Amniotic stem cell (primary cell): ENCODE measurements around the gene CCDC191.

Experiments
- DNase-seq: peaks from one replicate; lab custom pipeline; 2025; lab: John Stamatoyannopoulos, UW

CCDC191 gene, protein sequence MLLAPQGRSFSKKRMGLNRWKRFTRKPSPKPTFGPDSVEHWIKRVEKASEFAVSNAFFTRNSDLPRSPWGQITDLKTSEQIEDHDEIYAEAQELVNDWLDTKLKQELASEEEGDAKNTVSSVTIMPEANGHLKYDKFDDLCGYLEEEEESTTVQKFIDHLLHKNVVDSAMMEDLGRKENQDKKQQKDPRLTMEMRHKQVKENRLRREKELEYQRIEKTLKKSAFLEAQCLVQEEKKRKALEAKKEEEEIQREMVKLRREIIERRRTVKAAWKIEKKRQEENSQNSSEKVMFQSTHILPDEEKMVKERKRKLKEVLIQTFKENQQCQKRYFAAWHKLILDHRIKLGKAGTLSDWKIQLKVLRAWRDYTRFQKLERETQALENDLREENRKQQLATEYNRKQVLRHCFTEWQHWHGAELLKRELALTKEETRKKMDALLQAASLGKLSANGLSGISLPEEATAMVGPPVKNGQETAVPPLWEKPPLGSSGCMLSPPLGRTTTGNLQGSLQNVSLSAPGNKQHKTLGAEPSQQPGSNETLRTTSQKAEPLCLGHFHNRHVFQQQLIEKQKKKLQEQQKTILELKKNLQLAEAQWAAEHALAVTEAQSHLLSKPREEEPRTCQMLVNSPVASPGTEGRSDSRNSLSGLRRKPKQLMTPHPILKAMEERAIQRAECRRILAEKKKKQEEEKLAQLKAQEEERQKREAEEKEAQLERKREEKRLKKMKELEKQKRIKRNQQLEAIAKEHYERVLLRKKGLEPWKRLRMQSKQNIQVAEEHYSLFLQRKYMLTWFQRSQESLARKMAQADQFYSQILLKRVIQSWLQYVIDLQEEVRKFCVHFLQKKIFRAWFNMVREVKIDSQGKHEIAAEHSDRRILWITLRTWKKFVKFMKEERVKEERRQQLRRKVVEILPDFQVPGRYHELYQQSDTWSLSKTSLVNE

GRCh38 chr3:114056130-114057010, at the start of gene CCDC191, which contains the start of gene QTRT2:
Gene CCDC191, minus strand, starts transcription at chr3:114056526. Its CDS starts 60 bp downstream, at chr3:114056466.
Gene QTRT2, plus strand, starts transcription at chr3:114056737. Its CDS starts 8,521 bp downstream, at chr3:114065258.
- DNase-seq: peak; percentile 99

DNA sequence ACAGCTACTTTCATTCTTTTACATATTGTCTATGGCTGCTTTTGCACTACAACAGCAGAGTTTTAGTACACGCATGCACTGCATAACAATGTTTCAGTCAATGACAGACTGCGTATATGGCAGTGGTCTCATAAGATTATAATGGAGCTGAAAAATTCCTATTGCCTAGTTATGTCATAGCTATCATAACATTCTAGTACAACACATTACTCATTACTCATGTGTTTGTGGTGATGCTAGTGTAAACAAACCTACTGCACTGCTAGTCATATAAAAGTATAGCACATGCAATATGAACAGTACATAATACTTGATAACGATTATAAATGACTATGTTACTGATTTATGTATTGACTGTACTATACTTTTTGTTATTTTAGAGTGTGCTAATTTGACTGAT, 48.1 kb upstream of the CCDC191 start:
- no peak for DNase-seq

DNA sequence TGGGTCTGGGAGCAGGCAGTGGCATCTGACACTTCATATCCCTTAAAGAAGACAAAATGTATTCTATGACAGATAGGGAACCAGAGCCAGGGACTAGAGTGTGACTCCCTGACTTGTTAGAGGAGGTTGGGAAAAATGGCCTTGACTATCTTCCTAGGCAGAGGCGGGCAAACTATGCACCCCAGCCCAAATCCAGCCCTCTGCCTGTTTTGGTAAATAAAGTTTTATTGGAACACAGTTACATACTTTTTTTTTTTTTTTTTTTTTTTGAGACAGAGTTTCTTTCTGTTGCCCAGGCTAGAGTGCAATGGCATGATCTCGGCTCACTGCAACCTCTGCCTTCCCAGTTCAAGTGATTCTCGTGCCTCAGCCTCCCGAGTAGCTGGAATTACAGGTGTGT, 47.5 kb upstream of the CCDC191 start:
- DNase-seq: no peak

GRCh38 chr3:114103181-114103580, 46.9 kb upstream of the CCDC191 start:
- no peak for DNase-seq

DNA sequence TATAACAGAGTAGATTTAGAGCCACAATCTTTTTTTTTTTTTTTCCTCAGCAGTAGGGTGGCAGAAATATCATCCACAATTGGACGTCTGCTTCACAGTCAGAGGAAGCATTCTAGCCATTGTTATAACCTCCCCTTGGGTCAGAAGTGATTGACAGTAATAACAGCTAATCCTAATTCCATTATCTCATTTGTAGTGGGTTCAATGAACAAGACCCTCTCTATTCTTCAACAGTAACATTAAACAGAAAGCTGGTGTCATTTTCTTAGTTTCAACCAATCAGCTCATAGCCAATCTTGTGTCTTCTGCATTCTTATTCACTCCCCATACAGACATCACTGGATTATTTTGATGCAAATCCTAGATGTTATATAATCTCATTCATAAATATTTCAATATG, 44.8 kb upstream of the CCDC191 start:
- no peak for DNase-seq

DNA sequence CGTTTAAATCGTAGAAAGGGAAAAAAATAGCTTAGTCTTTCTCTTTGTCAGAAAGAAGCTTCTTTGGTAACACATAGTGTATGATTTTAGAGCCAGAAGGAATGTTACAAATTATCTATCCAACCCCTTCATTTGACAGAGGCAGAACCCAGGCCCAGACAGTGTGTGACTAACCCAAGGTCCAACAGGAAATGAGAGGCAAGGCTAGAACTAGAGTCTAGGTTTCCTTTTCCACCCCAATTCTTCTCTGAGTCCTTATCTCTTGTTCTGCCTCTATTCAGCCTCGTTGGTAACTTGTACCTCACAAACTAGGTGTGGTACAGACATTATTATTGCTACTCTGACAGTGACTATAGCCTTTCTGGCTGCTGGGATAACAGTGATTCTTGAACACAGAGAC, 39.5 kb upstream of the CCDC191 start:
- DNase-seq: no peak

- no peak for DNase-seq
Measured at GRCh38 chr3:114093596-114093995, 37.3 kb upstream of the CCDC191 start.

DNA sequence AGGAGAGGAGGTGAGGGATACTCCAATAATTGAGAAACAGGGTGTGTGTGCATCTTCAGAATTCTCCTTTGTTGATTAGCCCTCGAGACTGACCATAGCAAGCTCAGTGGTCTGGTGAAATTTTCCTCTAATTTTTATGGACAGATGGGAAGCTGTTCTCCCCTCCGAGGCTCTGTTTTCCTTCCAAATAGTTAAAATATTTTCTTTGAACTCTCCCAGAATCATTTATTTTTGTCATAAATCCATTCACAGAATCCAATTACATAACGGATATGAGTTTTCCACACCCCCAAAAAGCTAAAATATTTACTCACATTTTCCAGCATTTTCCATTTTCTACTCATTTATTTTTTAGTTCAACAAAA, 36.7 kb upstream of the CCDC191 start:
- no peak for DNase-seq

GRCh38 chr3:114092151-114093015, 36.1 kb upstream of the CCDC191 start:
- DNase-seq: no peak

GRCh38 chr3:114089675-114090074, 33.3 kb upstream of the CCDC191 start:
- DNase-seq: no peak

DNA sequence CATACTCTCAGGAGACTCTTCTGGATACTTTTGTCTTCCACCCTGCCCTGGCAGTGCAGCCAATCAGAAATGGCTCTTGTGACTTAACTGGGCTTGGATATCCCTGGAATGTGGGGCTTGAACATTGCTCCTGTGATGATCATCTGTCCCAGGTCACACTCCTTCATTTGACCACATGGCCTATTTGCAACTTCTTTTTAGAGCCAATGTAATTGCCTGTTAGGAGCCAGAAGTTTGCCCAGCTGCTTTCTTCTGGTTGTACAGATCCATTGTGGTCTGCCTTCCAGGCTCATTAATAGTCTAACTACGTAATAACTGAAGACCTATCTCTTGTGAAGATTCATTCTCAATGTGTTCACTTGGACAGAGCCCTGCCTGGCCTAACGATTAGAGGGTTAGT, 30.0 kb upstream of the CCDC191 start:
- no peak for DNase-seq

GRCh38 chr3:114083112-114083511, 26.8 kb upstream of the CCDC191 start:
- DNase-seq: no peak

- no peak for DNase-seq
Measured at GRCh38 chr3:114081037-114081436, 24.7 kb upstream of the CCDC191 start.

GRCh38 chr3:114080201-114080600, 23.9 kb upstream of the CCDC191 start:
- DNase-seq: no peak

DNA sequence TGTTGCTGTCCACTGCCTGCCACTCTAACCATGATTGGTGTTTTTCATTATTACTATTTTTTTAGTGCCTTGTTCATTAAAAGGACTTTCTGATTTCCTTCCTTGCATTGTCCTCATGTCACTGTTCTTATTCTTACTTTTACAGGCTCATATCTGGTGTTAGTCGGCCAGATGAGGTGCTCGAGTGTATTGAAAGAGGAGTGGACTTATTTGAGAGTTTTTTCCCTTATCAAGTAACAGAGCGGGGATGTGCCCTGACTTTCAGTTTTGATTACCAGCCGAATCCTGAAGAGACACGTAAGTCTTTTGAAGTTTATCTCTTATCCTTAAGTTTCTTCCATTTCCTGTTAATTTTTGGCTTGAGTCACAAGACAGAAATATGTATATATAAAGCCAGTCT, 23.4 kb upstream of the CCDC191 start:
- no peak for DNase-seq

DNA sequence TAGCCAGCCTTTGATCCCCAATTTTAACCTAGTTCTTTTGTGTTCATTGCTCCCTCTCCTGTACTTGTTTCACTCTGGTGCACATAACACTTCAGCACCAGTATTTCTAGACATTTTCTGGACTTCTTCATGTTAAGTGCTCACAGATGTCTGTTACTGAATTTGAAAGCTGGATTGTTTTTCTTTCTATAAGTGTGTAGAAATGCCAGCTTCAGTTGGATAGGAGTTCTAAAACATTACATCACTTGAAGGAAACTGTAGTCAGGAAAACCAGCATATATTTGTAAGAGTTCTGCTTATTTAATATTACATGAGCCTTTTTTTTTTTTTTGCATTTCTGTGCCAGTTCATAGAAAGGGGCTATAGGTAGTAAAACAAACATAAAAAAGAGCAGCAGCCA, 21.8 kb upstream of the CCDC191 start:
- DNase-seq: no peak

GRCh38 chr3:114076711-114077110, 20.4 kb upstream of the CCDC191 start:
- DNase-seq: no peak

DNA sequence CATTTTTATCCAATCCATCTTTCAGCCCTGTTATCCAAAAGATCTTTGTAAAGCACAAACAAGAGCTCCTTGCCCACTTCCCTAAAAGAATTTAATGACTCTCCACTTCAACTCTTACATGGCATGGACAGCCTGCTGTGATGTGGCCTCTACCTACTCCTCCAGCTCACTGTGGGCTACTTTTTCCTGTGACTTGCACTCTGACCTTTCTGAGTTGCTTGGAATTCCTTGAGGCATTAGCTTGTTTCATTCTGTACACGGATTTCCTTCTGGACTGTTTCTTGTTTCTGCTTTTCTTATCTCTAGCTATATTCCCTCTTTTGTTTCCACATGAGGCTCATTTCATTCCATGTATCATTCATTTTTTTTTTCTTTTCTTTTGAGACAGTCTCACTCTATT, 15.5 kb upstream of the CCDC191 start:
- DNase-seq: no peak

GRCh38 chr3:114068336-114068735, 12.0 kb upstream of the CCDC191 start:
- DNase-seq: no peak

DNA sequence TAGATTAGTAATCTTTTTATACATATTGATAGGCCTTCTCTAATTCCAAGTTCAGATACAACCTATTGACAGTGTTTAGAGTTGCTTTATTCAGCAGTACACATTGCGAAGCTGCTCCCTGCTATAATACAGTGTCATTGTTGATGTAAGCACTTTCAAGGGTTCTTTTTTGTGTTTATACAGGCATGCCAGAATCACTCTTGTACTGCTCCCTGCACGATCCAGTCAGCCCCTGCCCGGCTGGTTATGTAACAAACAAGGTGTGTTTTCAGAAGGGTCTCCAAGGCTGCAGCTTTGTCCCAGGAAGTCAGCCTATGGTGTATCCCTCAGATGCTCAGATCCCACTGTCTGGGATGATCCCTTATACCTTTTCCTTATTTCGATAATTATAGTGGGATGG, 11.5 kb upstream of the CCDC191 start:
- DNase-seq: no peak
